NT2/D1 (cell line): ENCODE results near the gene LBHD2.

ENCODE experiments used
- YY1 ChIP-seq: IDR thresholded peaks from 2 replicates; pipeline ENCODE4 v1.6.1; 2011; ENCODE audit not compliant: insufficient read length, insufficient read depth
- ZNF274 ChIP-seq: IDR thresholded peaks from 2 replicates; pipeline ENCODE4 v1.6.1; 2011; ENCODE audit warnings: mild to moderate bottlenecking, low read depth, low read length

DNA sequence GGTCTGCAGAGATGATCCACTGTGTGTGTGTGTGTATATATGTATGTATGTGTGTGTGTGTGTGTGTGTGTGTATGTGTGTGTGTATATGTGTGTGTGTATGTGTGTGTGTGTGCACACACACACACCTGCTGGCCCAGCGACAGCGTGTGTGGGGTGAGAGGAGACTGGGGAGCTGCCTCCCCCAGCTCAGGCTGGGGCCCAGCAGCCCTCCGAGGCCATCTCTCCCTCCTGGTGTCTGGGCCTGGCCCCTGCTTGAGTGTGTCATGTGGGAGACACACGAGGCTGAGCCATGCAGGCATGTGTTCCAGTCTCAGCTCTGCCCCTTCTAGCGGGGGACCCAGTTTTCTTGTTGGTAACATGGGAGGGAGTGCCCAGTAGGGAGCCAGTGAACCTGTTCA, 29.3 kb downstream of the LBHD2 start:
- no peak for TF ChIP-seq ZNF274
- TF ChIP-seq YY1: no peak
